Neural cell (in vitro differentiated cells): ENCODE data around the gene UBAP2.

Experiments
- EP300 ChIP-seq: fragments of 450-650 bp; conservative IDR thresholded peaks from 2 replicates; pipeline ENCODE4 v1.6.1; 2014; ENCODE audit warnings: antibody characterized with exemption, mild to moderate bottlenecking, moderate library complexity; ENCODE audit not compliant: poor library complexity, severe bottlenecking
- EZH2 ChIP-seq: fragments of 200-600, 300-800 bp; shearing (Covaris generic), sonication (generic); IDR thresholded peaks from 2 replicates; pipeline ENCODE4 v1.6.1; 2014; ENCODE audit warnings: antibody characterized with exemption, low read length, borderline replicate concordance, mild to moderate bottlenecking; ENCODE audit not compliant: insufficient read depth, poor library complexity, severe bottlenecking
- MXI1 ChIP-seq: fragments of 450-650 bp; conservative IDR thresholded peaks from 2 replicates; pipeline ENCODE4 v1.6.1; 2014; ENCODE audit warnings: antibody characterized with exemption, mild to moderate bottlenecking; ENCODE audit not compliant: poor library complexity, severe bottlenecking
- POLR2AphosphoS5 ChIP-seq: IDR thresholded peaks from 2 replicates; pipeline ENCODE4 v1.6.1; 2012
- TAF1 ChIP-seq: IDR thresholded peaks from 2 replicates; pipeline ENCODE4 v1.6.1; 2012; ENCODE audit warnings: low read depth
- TF ChIP-seq, protein P1 (sequence below): fragments of 450-650 bp; IDR thresholded peaks from 2 replicates; pipeline ENCODE4 v1.5.1; 2014; ENCODE audit warnings: antibody characterized with exemption, mild to moderate bottlenecking, moderate library complexity; ENCODE audit not compliant: poor library complexity, severe bottlenecking

DNA sequence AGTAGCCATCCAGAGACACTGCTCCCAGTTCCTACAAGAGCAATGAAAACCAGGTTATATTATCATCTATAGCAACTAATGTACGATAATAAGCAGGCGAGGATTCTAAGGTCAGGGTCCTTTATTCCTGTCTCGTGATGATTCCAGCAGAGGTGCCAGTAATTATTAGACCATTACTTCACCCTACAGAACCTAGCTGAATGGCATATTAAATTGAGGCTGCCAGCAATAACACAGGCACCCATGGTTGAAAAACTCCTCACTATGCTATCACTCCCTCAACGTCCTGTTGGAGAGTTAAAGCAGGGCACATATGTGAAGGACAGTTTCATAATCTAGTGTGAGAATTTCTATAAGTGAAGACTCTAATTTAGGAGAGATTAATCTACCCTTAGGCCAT is 48.1 kb upstream of the UBAP2 start:
- TF ChIP-seq TAF1 (no peak), EP300 (no peak), POLR2AphosphoS5 (no peak), MXI1 (no peak), EZH2 (no peak)
- TF ChIP-seq, protein P1, sequence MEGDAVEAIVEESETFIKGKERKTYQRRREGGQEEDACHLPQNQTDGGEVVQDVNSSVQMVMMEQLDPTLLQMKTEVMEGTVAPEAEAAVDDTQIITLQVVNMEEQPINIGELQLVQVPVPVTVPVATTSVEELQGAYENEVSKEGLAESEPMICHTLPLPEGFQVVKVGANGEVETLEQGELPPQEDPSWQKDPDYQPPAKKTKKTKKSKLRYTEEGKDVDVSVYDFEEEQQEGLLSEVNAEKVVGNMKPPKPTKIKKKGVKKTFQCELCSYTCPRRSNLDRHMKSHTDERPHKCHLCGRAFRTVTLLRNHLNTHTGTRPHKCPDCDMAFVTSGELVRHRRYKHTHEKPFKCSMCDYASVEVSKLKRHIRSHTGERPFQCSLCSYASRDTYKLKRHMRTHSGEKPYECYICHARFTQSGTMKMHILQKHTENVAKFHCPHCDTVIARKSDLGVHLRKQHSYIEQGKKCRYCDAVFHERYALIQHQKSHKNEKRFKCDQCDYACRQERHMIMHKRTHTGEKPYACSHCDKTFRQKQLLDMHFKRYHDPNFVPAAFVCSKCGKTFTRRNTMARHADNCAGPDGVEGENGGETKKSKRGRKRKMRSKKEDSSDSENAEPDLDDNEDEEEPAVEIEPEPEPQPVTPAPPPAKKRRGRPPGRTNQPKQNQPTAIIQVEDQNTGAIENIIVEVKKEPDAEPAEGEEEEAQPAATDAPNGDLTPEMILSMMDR: no peak
